ENCODE results near the gene MPP2.

The MPP2 gene

DNA sequence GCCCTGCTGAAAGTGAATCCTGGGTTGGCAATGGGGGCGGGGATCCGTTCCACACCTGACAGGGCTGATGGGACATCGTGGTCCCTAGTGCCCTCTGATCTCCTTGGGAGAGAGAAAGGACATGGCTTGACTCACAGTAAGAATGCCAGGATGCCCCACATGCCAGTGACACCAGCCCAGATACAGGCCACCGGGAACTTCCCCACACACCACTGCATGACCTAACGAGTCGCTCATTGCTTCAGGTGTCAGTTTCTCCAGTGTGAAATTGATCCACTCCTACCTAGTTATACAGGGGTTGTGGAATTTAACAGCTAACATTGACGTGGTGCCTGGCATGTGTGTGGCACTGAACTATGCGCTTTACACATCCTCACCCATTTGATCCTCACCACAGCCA, 52.8 kb downstream of the MPP2 start:
- TF ChIP-seq CTCF (IDR thresholded peaks at IDR 0.05; ENCODE audit: low read depth, low read length, missing control alignments) = no peak
- in situ Hi-C loops (cut with HindIII; ENCODE audit: low sequenced_read_pairs) = no loop called here
- DNase-seq (ENCODE audit: low read depth) = no peak
- no peak overlapping the region for H3K4me3 ChIP-seq (ENCODE audit: low read depth, low read length)

DNA sequence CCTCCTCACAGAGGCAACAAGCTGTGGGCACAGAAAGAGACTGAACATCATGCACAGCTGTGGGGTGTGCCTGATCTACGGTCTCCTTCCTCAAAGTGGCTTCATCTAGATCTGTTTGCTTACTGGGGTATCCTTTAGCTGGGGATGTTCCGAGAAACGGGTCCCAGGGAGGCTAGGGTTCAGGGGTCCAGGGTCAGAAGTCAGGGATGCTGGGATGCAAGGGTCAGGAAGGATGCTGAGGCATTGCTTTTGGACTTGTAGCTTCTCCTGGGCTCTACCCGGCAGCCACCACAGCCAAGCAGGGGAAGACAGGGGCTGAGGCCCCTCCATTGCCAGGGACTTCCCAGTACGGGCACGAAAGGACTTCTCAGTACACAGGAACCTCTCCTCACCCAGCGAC, 53.8 kb downstream of the MPP2 start:
- in situ Hi-C loops (cut with HindIII; ENCODE audit: low sequenced_read_pairs) = no loop called here
- no peak for DNase-seq (ENCODE audit: low read depth)
- TF ChIP-seq CTCF (IDR thresholded peaks at IDR 0.05; ENCODE audit: low read depth, low read length, missing control alignments) = no peak
- H3K4me3 ChIP-seq (ENCODE audit: low read depth, low read length) = no peak overlapping the region

DNA sequence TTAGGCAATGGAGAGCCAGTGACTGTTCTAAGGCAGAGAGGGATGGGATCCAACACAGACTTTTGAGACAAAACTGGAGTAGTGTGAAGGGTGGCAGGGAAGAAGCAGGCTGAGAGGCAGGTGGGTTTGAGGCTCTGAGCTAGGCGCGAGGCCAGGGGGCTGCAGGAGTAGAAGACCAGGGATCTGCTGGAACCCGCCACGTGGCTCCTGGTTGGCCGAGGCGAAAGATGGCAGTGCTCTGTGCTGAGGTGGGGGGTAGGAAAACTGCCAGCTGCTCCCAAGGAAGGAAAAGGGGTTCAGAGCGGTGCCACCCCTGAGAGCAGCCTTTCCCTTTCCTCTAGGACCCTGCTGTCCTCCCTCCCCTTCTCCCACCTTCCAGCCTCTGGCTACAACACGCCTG, 54.8 kb downstream of the MPP2 start:
- TF ChIP-seq CTCF (IDR thresholded peaks at IDR 0.05; ENCODE audit: low read depth, low read length, missing control alignments) = no peak
- in situ Hi-C loops (cut with HindIII; ENCODE audit: low sequenced_read_pairs) = no loop called here

DNA sequence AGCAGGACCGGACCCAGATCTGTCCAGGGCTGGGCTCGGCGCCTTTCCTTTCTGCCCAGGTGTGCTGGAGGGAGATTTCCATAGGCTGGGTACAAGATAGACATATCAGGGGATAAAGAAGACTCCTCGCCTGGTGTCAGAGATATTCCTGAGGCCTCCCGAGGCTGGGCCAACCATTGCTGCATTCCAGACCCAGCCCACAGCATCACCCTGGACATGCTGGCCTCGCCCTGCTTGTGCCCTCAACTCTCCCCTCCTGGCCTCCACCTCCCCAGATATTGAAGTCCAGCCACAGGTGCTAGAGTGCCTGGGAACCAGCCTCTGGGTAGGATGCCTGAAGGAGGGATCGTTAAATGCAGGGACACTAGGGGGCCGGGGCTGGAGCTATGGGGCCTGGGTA, 58.2 kb downstream of the MPP2 start:
- TF ChIP-seq CTCF (IDR thresholded peaks at IDR 0.05; ENCODE audit: low read depth, low read length, missing control alignments) = no peak
- DNase-seq (ENCODE audit: low read depth) = no peak
- in situ Hi-C loops (cut with HindIII; ENCODE audit: low sequenced_read_pairs) = loop anchor here (10.0 kb wide), 1 partner anchor 144 kb away; no protein-coding TSS in a partner anchor
- no peak overlapping the region for H3K4me3 ChIP-seq (ENCODE audit: low read depth, low read length)

More for the DNA sequence above, 54.8 kb downstream of the MPP2 start:
- DNase-seq (ENCODE audit: low read depth) = no peak
- no peak overlapping the region for H3K4me3 ChIP-seq (ENCODE audit: low read depth, low read length)

GRCh38 chr17:43848601-43849000, 58.7 kb downstream of the MPP2 start:
- no peak for TF ChIP-seq CTCF (IDR thresholded peaks at IDR 0.05; ENCODE audit: low read depth, low read length, missing control alignments)
- no peak for DNase-seq (ENCODE audit: low read depth)
- no peak overlapping the region for H3K4me3 ChIP-seq (ENCODE audit: low read depth, low read length)
- in situ Hi-C loops (cut with HindIII; ENCODE audit: low sequenced_read_pairs) = loop anchor here (10.0 kb wide), 1 partner anchor 144 kb away; no protein-coding TSS in a partner anchor

DNA sequence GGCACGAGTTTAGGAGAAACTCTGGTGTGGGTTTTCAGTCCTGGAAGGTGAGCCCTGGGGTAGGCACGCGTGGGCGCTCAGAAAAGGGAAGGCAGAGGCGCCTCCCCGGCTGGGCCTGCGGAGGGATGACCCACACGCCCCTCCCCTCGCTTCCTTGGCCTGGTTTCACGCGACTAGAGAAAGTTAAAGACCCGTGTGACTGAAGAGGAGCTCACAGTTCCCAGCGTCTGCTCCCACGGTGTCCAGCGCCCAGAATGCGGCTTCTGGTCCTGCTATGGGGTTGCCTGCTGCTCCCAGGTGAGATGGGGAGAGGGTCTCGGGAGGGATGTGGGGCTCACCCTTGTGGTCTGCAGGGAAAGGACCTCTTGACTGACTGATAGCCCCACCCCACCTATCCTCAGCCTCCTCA, 60.4 kb downstream of the MPP2 start, which contains the start of gene CD300LG:
TSS of gene CD300LG (plus strand) at position 214 of the 409 bp plus-strand sequence. CDS start at position 255, 41 bp downstream.
- in situ Hi-C loops (cut with HindIII; ENCODE audit: low sequenced_read_pairs) = loop anchor here (10.0 kb wide), 1 partner anchor 142 kb away; no protein-coding TSS in a partner anchor
- H3K4me3 ChIP-seq (ENCODE audit: low read depth, low read length) = no peak within 1 kb of the TSS
- TF ChIP-seq CTCF (IDR thresholded peaks at IDR 0.05; ENCODE audit: low read depth, low read length, missing control alignments) = no peak
- no peak for DNase-seq (ENCODE audit: low read depth)

Data from astrocyte of the cerebellum (primary cell).